Suprapubic skin (tissue), 4 donors: ENCODE measurements around the gene CD99L2. TPM values are rescaled to one million over a fixed set of nuclear protein-coding genes. Genes with fewer than 3 reads are reported as not detected.

Experiments used
- DNase-seq, 2 donors: peaks; one replicate each; pipeline ENCODE4 v3.0.0-alpha.2; 2019; ENCODE audit warnings: low spot score in 2 of 2
- H3K27ac ChIP-seq: fragments of 200-600 bp; sonication (generic); one replicate; pipeline ENCODE4 v1.5.1; 2019
- H3K27me3 ChIP-seq: fragments of 200-600 bp; sonication (generic); one replicate; pipeline ENCODE4 v1.5.1; 2019
- H3K36me3 ChIP-seq: fragments of 200-600 bp; sonication (generic); one replicate; pipeline ENCODE4 v1.5.1; 2019
- H3K4me1 ChIP-seq: fragments of 200-600 bp; sonication (generic); one replicate; pipeline ENCODE4 v1.5.1; 2019
- H3K4me3 ChIP-seq: fragments of 200-600 bp; sonication (generic); one replicate; pipeline ENCODE4 v1.5.1; 2019; ENCODE audit warnings: mild to moderate bottlenecking
- H3K9me3 ChIP-seq: fragments of 200-600 bp; sonication (generic); one replicate; pipeline ENCODE4 v1.5.1; 2019
- CTCF ChIP-seq, 2 donors: fragments of 200-600 bp in 1 of 2; fragments of 450-650 bp in 1 of 2; sonication (generic) in 1 of 2; IDR thresholded peaks; one replicate each; pipeline ENCODE4 v1.5.1; 2016 to 2019; ENCODE audit warnings: antibody characterized with exemption in 2 of 2, mild to moderate bottlenecking in 1 of 2, moderate library complexity in 1 of 2
- EP300 ChIP-seq: sonication (generic); formaldehyde crosslinking; IDR thresholded peaks from one replicate; pipeline ENCODE4 v1.6.1; 2017; ENCODE audit warnings: antibody characterized with exemption
- POLR2A ChIP-seq, 2 donors: fragments of 450-650 bp; IDR thresholded peaks; one replicate each; pipeline ENCODE4 v1.6.1; 2017; ENCODE audit warnings: antibody characterized with exemption in 2 of 2, mild to moderate bottlenecking in 2 of 2, moderate library complexity in 2 of 2
- POLR2AphosphoS5 ChIP-seq, 3 donors: sonication (generic); formaldehyde crosslinking; IDR thresholded peaks; one replicate each; pipeline ENCODE4 v1.6.1; 2017; ENCODE audit warnings: antibody characterized with exemption in 3 of 3
- WGBS: methylation state at CpG from one replicate; pipeline ENCODE4 v1.1.5; 2018; 5-methylcytosine and 5-hydroxymethylcytosine counted together
- total RNA-seq, 4 donors: library from RNA; depleted of rRNA; stranded (reverse); fragments of >200 nt; gene quantifications; one replicate each; pipeline ENCODE4 v1.1.0, GENCODE V29; 2016

Gene CD99L2
- total RNA-seq, 4 donors from 2014 or later: 12.6 to 24.5 (median 18.7) TPM

- H3K27me3 ChIP-seq: no peaks in the 10 kb centered on the region
- no peaks in the 10 kb centered on the region for H3K4me1 ChIP-seq
- DNase-seq: no peak
- H3K9me3 ChIP-seq: no peaks in the 10 kb centered on the region
- no peaks in the 10 kb centered on the region for H3K36me3 ChIP-seq
- no peak overlapping the region for H3K4me3 ChIP-seq
- no peak overlapping the region for H3K27ac ChIP-seq
- TF ChIP-seq POLR2AphosphoS5 (IDR thresholded peaks at IDR 0.05) (no peak), CTCF (IDR thresholded peaks at IDR 0.05) (no peak), EP300 (no peak), POLR2A (IDR thresholded peaks at IDR 0.05) (no peak)
- 49% methylated on average over 4 of the region's 6 CpGs for WGBS
Measured at GRCh38 chrX:150936556-150936955, 38.1 kb upstream of the CD99L2 start.

- no peak overlapping the region for H3K27ac ChIP-seq
- no peak for DNase-seq
- no peaks in the 10 kb centered on the region for H3K36me3 ChIP-seq
- TF ChIP-seq EP300 (no peak), POLR2A (IDR thresholded peaks at IDR 0.05) (no peak), CTCF (IDR thresholded peaks at IDR 0.05) (no peak), POLR2AphosphoS5 (IDR thresholded peaks at IDR 0.05) (no peak)
- no peak overlapping the region for H3K4me3 ChIP-seq
- H3K4me1 ChIP-seq: no peaks in the 10 kb centered on the region
- H3K27me3 ChIP-seq: no peaks in the 10 kb centered on the region
- WGBS: 45% methylated on average over 7 of the region's 7 CpGs
- no peaks in the 10 kb centered on the region for H3K9me3 ChIP-seq
Measured at GRCh38 chrX:150935467-150935866, 37.0 kb upstream of the CD99L2 start.

GRCh38 chrX:150934453-150934852 is 36.0 kb upstream of the CD99L2 start:
- no peaks in the 10 kb centered on the region for H3K27me3 ChIP-seq
- no peak overlapping the region for H3K4me3 ChIP-seq
- no peak for DNase-seq
- H3K27ac ChIP-seq: no peak overlapping the region
- no peaks in the 10 kb centered on the region for H3K4me1 ChIP-seq
- 36% methylated on average over 5 of the region's 5 CpGs for WGBS
- TF ChIP-seq EP300 (no peak), POLR2AphosphoS5 (IDR thresholded peaks at IDR 0.05) (no peak), POLR2A (IDR thresholded peaks at IDR 0.05) (no peak), CTCF (IDR thresholded peaks at IDR 0.05) (no peak)
- no peaks in the 10 kb centered on the region for H3K9me3 ChIP-seq
- H3K36me3 ChIP-seq: no peaks in the 10 kb centered on the region

GRCh38 chrX:150933945-150934350 is 35.5 kb upstream of the CD99L2 start:
- Histone ChIP-seq H3K27ac (no peak overlapping the region), H3K27me3 (no peaks in the 10 kb centered on the region), H3K9me3 (no peaks in the 10 kb centered on the region), H3K4me3 (no peak overlapping the region), H3K36me3 (no peaks in the 10 kb centered on the region), H3K4me1 (no peaks in the 10 kb centered on the region)
- no peak for DNase-seq
- TF ChIP-seq POLR2AphosphoS5 (IDR thresholded peaks at IDR 0.05): no peak
- TF ChIP-seq EP300: no peak
- no peak for TF ChIP-seq POLR2A (IDR thresholded peaks at IDR 0.05)
- TF ChIP-seq CTCF (IDR thresholded peaks at IDR 0.05): no peak
- WGBS: 63% methylated on average over 5 of the region's 5 CpGs

GRCh38 chrX:150929058-150929457 is 30.6 kb upstream of the CD99L2 start:
- DNase-seq: no peak
- H3K36me3 ChIP-seq: no peaks in the 10 kb centered on the region
- no peak overlapping the region for H3K27ac ChIP-seq
- no peaks in the 10 kb centered on the region for H3K27me3 ChIP-seq
- H3K9me3 ChIP-seq: no peaks in the 10 kb centered on the region
- H3K4me3 ChIP-seq: no peak overlapping the region
- 62% methylated on average over 2 of the region's 2 CpGs for WGBS
- TF ChIP-seq EP300: no peak
- TF ChIP-seq CTCF (IDR thresholded peaks at IDR 0.05): no peak
- no peak for TF ChIP-seq POLR2AphosphoS5 (IDR thresholded peaks at IDR 0.05)
- TF ChIP-seq POLR2A (IDR thresholded peaks at IDR 0.05): no peak
- H3K4me1 ChIP-seq: no peaks in the 10 kb centered on the region
